ACHN (cell line): ENCODE measurements around the gene C6orf47.
"Not testable (repeated sequence)": the region's sequence is repeated elsewhere in the genome, so short reads cannot be mapped to it uniquely, and the experiment has no call there.

Source experiments
- DNase-seq: peaks from one replicate; pipeline ENCODE4 v3.0.0-alpha.2; 2015
- in situ Hi-C: cut with HindIII; loops from 2 replicates; pipeline ENCODE4 v1.10.0; 2017; ENCODE audit warnings: low sequenced_read_pairs, low pct_ligation_motif_present, low pct_unique_long_range_greater_than_20kb

Gene C6orf47

GRCh38 chr6:31660381-31661261 lies at the start of gene C6orf47:
C6orf47 (minus strand) TSS chr6:31660778; CDS start chr6:31659947, 831 bp downstream.
- in situ Hi-C loops, result no loop called here
- peak; percentile 77 for DNase-seq

DNA sequence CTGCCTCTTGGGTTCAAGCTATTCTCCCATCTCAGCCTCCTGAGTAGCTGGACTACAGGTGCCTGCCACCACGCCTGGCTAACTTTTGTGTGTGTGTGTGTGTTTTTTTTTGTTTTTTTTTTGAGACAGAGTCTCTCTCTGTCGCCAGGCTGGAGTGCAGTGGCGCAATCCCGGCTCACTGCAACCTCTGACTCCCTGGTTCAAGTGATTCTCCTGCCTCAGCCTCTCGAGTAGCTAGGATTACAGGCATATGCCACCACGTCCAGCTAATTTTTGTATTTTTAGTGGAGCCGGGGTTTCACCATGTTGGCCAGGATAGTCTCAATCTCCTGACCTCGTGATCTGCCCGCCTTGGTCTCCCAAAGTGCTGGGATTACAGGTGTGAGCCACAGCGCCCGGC lies 48.6 kb upstream of the C6orf47 start:
- in situ Hi-C loops, DNase-seq: not testable (repeated sequence)

DNA sequence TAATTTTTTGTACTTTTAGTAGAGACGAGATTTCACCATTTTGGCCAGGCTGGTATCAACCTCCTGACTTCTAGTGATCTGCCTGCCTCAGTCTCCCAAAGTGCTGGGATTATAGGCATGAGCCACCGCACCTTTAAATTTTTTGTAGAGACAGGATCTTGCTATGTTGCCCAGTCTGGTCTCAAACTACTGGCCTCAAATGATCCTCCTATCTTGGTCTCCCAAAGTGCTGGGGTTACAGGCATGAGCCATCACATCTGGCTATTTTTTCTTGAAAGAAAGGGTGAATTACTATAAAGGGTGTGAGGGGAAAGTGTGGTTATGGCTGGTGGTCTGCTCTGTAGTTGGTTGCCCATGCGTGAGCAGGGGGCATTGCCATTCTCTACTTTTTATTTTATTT lies 47.6 kb upstream of the C6orf47 start:
- no peak for DNase-seq
- in situ Hi-C loops, result no loop called here

DNA sequence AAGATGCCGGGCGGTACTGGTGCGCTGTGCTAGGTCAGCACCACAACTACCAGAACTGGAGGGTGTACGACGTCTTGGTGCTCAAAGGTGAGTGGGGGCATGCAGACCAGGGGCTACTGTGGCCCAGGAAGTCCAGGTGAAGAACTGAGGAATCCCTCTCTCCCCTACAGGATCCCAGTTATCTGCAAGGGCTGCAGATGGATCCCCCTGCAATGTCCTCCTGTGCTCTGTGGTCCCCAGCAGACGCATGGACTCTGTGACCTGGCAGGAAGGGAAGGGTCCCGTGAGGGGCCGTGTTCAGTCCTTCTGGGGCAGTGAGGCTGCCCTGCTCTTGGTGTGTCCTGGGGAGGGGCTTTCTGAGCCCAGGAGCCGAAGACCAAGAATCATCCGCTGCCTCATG lies 47.1 kb upstream of the C6orf47 start:
- DNase-seq, result no peak
- in situ Hi-C loops, result no loop called here

DNA sequence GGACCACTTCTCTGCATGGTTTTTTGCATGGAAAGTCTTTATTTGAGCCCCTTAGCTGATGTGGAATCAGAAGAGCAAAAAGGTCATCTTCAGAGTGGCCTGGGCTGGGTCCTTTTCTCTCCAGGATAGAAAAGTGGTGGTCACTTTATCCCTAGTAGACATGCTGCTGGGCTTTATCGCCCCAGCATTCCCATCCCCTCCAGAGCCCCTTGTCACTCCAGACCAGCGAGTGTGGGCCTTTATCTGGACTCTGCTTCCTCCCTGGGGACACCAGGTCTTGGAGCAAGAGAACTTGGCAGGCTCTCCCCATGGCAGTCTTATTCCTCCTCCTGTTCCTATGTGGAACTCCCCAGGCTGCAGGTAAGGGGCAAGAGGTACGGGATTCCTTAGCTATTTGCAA lies 46.0 kb upstream of the C6orf47 start, which contains the start of gene LY6G6F:
Gene LY6G6F, plus strand, starts transcription at position 268 of the 400 bp plus-strand sequence. Its CDS starts 41 bp downstream, at position 309.
- in situ Hi-C loops, result no loop called here
- DNase-seq, result no peak

DNA sequence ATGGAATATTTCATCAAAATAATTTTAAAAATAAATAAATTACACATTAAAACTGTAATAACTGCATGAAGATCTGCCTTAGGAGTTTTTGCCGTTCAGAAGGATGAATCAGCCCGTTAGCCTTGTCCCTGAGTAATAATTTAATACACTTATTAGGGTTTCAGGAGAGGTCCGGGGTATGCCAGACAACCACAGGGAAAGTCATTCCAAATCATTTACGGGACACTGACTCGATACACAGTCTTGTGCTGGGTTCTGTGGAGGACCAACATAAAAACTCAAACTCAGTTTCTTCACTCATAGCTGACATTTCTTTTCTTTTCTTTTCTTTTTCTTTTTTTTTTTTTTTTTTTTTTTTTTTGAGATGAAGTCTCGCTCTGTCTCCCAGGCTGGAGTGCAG lies 45.4 kb upstream of the C6orf47 start:
- no peak for DNase-seq
- in situ Hi-C loops, result no loop called here

GRCh38 chr6:31702819-31703716 lies 42.5 kb upstream of the C6orf47 start, which contains the start of gene ABHD16A:
ABHD16A (minus strand) TSS chr6:31703324; CDS start chr6:31703281, 43 bp downstream.
- DNase-seq, result peak; percentile 97
- in situ Hi-C loops, result no loop called here

GRCh38 chr6:31702405-31702818 lies 41.8 kb upstream of the C6orf47 start:
- DNase-seq, result no peak
- in situ Hi-C loops, result no loop called here

GRCh38 chr6:31701666-31702404 lies 41.3 kb upstream of the C6orf47 start:
- peak; percentile 10 for DNase-seq
- in situ Hi-C loops, result no loop called here

DNA sequence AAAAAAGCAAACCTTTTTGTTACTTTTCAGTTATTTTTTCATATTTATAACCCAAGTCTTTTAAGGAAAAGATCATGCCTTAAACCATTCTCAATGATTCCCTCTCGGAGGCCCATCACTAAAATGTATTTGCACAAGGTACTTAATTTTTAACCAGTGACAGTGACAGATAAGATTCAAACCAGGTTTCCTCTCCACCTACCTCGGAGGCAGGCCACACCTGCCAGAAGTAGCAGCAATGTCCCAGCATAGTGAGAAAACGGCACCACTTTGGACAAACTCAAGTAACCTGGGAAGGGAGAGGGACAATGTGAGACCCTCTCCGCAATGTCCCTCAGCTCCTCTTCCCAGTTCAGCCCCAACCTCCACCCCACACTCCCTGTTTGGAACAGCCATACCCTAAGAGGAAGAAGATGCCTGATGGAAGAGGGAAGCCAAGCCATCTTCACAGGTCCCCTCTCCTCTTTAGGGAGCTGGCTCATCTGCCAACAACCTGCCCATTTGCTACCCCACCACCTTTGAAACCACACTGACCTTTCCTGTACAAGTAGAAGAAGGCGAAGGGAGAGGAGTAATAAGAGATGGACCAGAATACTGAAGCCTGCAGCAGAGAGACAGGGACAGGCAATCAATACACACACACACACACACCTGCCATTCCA lies 40.3 kb upstream of the C6orf47 start:
- no peak for DNase-seq
- in situ Hi-C loops, result no loop called here

- in situ Hi-C loops, result no loop called here
- no peak for DNase-seq
Observed at GRCh38 chr6:31697555-31697954, 37.0 kb upstream of the C6orf47 start.

DNA sequence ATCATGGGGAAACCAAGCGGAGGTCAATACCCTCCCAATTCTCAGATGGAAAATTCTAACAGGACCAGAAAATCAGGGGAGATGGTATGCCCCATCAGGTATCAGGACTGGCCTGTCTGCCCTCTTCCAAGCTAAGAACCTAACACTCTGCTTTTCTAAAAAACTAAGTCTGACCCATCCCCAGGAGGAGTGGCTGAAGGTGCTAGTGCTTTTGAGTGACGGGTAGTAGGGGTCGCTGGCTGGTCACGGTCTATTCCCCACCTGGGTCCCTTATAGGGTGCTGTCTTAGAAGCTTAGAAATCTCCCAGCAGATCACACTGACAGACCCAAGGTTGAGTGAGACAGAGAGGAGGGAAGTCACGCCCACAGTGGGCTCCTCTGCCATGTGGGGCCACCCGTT lies 33.0 kb upstream of the C6orf47 start:
- DNase-seq, result no peak
- in situ Hi-C loops, result no loop called here

DNA sequence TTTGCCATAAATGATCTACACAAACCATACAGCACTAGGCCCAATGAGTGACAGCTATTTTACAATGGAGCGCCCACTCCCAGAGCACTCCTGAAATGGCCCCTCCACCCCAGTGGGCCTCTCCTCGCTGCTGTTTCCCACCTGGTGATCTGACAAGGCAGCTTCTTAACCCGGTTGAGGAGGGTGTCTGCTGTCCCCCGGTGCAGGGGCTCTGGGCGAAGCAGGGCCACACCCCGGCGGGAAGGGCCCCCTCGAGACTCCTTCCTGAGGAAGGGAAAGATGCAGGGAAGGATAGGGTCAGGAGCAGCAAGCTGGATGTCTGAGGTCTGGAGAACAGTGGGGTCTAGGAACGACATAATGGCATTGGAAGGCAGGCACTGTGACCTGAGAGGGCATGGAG lies 32.3 kb upstream of the C6orf47 start:
- no peak for DNase-seq
- in situ Hi-C loops, result no loop called here

- DNase-seq, result no peak
- in situ Hi-C loops, result no loop called here
Observed at GRCh38 chr6:31692353-31692752, 31.8 kb upstream of the C6orf47 start.

- in situ Hi-C loops, result no loop called here
- DNase-seq, result no peak
Observed at GRCh38 chr6:31691564-31692108, 31.1 kb upstream of the C6orf47 start.

DNA sequence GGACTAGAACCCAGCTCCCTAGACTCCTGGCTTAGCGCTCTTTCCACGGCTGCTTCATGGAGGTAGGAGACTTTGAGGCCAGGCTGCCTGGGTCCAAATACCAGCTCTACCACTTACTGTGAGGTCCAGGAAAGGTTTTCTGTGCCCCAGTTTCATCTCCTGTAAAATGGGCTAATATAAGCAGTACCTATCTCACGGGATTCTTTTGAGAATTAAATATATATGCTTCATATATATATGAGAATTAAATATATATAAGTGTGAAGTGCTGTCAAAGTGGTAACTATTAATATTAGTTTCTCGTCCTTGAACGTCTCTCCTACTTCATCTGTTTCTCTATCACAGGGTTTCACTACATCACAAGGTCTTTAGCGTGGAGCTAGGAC lies 30.5 kb upstream of the C6orf47 start:
- in situ Hi-C loops, result no loop called here
- DNase-seq, result no peak

DNA sequence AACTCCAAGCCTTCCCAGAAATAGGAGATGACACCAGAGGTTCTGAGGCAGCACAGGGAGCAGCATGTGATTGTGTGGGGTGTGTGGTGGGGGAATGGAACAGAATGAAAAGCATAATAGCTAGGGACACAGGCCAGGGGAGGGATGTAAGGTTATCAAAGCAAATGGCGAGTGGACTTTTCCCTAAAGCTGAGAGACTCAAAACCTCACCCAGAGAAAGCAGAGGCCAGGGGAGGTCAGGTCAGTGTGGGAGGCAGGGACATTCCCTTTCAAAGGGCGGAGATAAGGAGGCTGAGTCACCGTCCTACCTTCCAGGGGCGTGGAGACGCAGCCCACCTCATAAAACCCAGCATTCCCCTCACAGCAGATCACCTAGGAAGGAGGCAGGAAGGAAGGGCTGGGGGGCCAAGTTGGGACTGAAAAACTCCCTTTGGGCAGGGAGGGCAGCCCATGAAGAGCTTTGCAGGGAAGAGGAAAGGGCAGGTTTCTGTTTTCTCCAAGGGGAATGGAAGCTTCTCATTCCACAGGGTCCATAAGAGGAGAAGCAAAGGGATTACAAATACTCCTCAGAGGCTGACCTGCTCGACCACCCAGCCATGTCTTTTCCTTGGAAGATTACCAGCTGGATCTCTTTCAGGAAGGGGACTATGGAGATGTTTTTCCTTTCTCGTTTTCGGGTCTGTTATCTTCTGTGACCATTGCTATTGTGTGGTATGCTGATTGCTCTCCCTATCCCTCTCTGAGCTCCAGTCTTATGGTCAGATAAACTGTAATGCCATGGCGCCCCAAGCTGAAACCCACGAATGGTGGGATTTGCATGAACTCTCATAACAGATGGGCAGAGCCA lies 29.9 kb upstream of the C6orf47 start:
- no peak for DNase-seq
- in situ Hi-C loops, result no loop called here
